ENCODE results near the gene CA12. TPM values are rescaled to one million over a fixed set of nuclear protein-coding genes. Genes with fewer than 3 reads are reported as not detected.

The CA12 gene
- total and polyA plus RNA-seq, 11 donors: 0.04 to 5.2 (median 0.25) TPM; not detected in 3

GRCh38 chr15:63306492-63307073, 75.1 kb downstream of the CA12 start:
- TF ChIP-seq CTCF (IDR thresholded peaks at IDR 0.05) (no peak), POLR2A (IDR thresholded peaks at IDR 0.05) (no peak)
- ATAC-seq: no peak
- DNase-seq: no peak
- peaks cover 0 to 4% (median 0%) of the 10 kb centered on the region in 12 donors for H3K4me1 ChIP-seq
- intact Hi-C loops (cut with DNase I): no loop called here
- H3K4me3 ChIP-seq: no peak overlapping the region
- H3K36me3 ChIP-seq: peaks cover 0 to 54% (median 47%) of the 10 kb centered on the region in 9 donors
- no peaks in the 10 kb centered on the region for H3K9me3 ChIP-seq
- H3K27me3 ChIP-seq: no peaks in the 10 kb centered on the region
- WGBS, 4 donors: 89 to 96% (median 94%) methylated on average over 5 of the region's 5 CpGs
- H3K27ac ChIP-seq: no peak overlapping the region

- TF ChIP-seq POLR2A (IDR thresholded peaks at IDR 0.05) (no peak), CTCF (IDR thresholded peaks at IDR 0.05) (no peak)
These were observed 76.4 kb downstream of the CA12 start for GRCh38 chr15:63305260-63305659.

GRCh38 chr15:63301088-63301487, 80.6 kb downstream of the CA12 start:
- Histone ChIP-seq H3K36me3 (peaks cover 0 to 58% (median 39%) of the 10 kb centered on the region in 9 donors), H3K9me3 (no peaks in the 10 kb centered on the region), H3K27ac (no peak overlapping the region), H3K27me3 (no peaks in the 10 kb centered on the region), H3K4me1 (peaks cover 0 to 8% (median 0%) of the 10 kb centered on the region in 12 donors), H3K4me3 (no peak overlapping the region)
- DNase-seq (no peak), ATAC-seq (no peak)
- intact Hi-C loops (cut with DNase I): loop anchor here in 1 of 10 donors (5.0 kb wide), 1 partner anchor 96 kb away; no protein-coding TSS in a partner anchor
- 84 to 96% (median 90%) methylated on average over 1 of the region's 1 CpG for WGBS, 4 donors
- TF ChIP-seq CTCF (IDR thresholded peaks at IDR 0.05) (no peak), POLR2A (IDR thresholded peaks at IDR 0.05) (no peak)

More at GRCh38 chr15:63305260-63305659, 76.4 kb downstream of the CA12 start:
- Histone ChIP-seq H3K36me3 (peaks cover 0 to 58% (median 50%) of the 10 kb centered on the region in 9 donors), H3K9me3 (no peaks in the 10 kb centered on the region), H3K4me3 (no peak overlapping the region), H3K4me1 (peaks cover 0 to 12% (median 0%) of the 10 kb centered on the region in 12 donors), H3K27me3 (no peaks in the 10 kb centered on the region), H3K27ac (no peak overlapping the region)
- intact Hi-C loops (cut with DNase I): no loop called here
- ATAC-seq: no peak
- DNase-seq: no peak
- 91 to 97% (median 94%) methylated on average over 5 of the region's 5 CpGs for WGBS, 4 donors

- H3K4me1 ChIP-seq: peaks cover 0 to 10% (median 0%) of the 10 kb centered on the region in 12 donors
- WGBS, 4 donors: 90 to 94% (median 92%) methylated on average over 7 of the region's 7 CpGs
These were observed 81.6 kb downstream of the CA12 start for GRCh38 chr15:63299943-63300575.

More at GRCh38 chr15:63299943-63300575, 81.6 kb downstream of the CA12 start:
- Histone ChIP-seq H3K27me3 (no peaks in the 10 kb centered on the region), H3K9me3 (no peaks in the 10 kb centered on the region), H3K4me3 (no peak overlapping the region), H3K36me3 (peaks cover 0 to 50% (median 29%) of the 10 kb centered on the region in 9 donors), H3K27ac (no peak overlapping the region)
- no peak for DNase-seq
- no peak for ATAC-seq
- intact Hi-C loops (cut with DNase I): loop anchor here in 1 of 10 donors (5.0 kb wide), 1 partner anchor 97 kb away; no protein-coding TSS in a partner anchor
- TF ChIP-seq POLR2A (IDR thresholded peaks at IDR 0.05): no peak
- TF ChIP-seq CTCF (IDR thresholded peaks at IDR 0.05): no peak
